Hippocampal formation (tissue), 2 donors: Measurements from ENCODE around the gene EEFSEC.
A peak's percentile ranks its signal among the peaks of the same experiment; 100 is the strongest.

Source experiments
- DNase-seq, 2 donors: peaks; one replicate each; lab custom pipeline; 2025; lab: John Stamatoyannopoulos, UW

EEFSEC gene

GRCh38 chr3:128217702-128218547, 64.6 kb downstream of the EEFSEC start:
- no peak for DNase-seq

DNA sequence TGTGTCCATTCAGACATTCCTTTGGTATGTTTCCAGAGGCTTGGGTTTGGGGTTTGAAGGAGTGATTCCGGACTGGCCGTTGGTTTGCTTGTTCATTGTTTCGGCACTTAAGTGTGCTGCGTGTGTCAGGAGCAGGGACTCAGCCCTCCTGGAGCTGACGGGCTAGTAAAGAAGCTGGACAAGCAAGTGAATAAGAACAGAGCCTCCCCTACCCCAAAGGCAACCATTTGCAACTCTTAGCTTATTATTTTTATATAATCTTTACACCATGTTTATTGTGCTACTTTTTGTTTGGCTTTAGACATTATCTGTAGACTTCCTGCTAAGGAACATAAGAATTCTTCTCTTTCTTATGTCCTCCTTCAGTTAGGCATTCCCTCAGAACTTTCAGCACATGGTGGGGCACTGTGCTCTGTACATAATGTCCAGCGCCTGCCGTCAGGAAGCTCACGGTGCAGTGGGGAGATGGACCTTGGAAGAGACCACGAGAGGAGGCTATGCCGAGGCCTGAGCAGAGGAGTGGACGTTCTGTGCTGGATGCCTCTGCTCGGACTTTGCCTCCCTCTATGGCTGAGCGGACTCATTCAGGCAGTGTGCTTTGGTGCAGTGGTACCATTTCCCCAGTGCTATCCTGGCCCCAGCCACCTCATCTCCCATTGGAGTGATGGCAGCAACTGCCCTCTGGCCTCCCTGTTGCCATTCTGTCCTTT, 65.4 kb downstream of the EEFSEC start:
- no peak for DNase-seq

DNA sequence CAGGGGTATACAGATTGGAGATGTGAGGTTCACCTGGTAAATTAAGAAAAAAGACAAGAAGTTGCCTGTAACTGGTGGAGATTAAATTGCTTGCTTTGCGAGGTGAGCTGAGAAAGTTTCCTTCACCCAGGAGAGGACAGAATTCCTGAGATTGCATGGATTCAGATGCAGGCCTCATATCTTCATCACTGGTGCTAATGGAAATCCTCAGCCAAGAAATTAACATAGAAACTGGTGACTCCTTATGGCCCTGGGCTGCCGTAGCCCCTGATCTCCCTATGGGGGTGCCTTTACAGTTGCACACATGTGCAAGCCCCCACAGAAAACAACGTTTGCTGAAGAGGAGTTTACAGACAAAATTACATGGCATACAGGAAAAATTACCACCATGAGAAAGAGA, 68.0 kb downstream of the EEFSEC start:
- no peak for DNase-seq

GRCh38 chr3:128222796-128223385, 69.6 kb downstream of the EEFSEC start:
- no peak for DNase-seq

GRCh38 chr3:128226186-128226725, 73.0 kb downstream of the EEFSEC start:
- no peak for DNase-seq

DNA sequence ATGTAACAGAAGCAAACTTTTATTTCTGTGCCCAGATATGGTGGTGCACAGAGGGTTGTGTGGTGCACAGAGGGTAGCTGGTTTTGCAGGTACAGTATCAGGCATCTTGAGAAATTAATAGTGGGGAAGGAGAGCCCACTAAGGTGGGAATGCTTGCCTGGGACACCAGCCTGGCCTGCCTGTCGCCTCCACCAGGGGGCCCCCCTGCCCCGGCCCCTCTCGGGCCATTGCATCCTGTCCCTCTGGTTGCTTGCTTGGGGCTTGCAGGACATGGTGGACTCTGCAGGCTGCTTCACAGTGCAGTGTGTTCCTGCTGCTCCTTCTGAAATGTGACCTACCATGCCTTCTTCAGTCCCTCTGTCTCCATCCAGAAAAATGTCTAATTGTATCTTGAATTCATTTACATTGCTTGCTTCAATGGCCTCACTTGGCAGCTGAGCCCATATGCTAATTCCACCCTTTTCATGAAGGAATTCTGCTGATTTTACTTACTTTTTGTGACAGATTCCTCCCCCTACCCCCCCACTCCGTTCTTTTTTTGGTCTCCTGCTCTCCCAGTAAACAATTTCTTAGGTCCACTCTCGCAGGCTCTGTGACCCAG, 73.6 kb downstream of the EEFSEC start:
- peak in 1 of 2 donors; percentile 13 for DNase-seq

- no peak for DNase-seq
Measured at GRCh38 chr3:128227507-128227906, 74.2 kb downstream of the EEFSEC start.

DNA sequence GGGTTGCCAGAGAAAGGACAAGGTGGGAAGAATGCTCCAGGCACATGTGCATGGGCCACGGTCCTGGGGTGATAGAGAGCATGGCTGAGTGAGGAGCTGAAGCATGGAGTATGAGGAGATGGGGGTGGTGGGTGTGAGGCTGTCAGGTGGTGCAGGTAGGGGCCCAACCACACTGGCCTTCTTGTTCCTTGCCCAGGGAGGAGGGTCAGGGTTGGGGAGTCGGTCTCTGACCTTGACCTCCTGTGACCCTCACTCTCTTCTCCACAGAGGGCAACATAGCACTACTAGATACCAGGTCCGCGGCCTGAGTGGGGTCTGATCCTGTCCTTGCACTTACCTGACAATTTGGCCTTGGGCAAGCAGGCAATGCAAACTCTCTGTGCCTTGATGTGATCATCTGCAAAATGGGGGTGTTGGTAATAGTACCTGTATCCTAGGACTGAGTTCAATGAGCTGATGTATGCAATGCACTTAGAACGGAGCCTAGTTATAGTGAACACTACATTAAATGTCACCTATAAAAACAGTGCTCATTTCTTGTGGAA, 75.2 kb downstream of the EEFSEC start:
- no peak for DNase-seq

- no peak for DNase-seq
Measured at GRCh38 chr3:128229106-128229857, 76.0 kb downstream of the EEFSEC start.

DNA sequence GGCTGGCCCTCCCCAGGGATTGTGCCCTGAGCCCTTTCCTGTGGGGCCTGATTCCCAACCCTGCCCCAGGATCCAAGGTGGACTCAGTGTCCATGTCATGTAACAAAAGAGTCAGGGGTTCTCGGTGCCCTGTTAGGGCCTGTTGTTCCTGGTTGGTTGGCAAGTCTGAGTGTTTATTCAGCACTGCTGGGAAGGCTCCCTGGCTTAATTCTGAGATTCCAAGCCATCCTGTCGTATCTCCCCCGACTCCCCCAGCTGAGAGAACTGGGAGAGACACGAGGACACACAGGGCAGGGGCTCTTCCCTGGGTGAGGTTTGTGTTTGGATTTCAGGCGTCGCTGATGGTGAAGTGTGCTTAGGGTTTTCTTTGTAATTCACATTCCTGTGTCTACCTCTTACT, 78.3 kb downstream of the EEFSEC start:
- DNase-seq, result no peak

DNA sequence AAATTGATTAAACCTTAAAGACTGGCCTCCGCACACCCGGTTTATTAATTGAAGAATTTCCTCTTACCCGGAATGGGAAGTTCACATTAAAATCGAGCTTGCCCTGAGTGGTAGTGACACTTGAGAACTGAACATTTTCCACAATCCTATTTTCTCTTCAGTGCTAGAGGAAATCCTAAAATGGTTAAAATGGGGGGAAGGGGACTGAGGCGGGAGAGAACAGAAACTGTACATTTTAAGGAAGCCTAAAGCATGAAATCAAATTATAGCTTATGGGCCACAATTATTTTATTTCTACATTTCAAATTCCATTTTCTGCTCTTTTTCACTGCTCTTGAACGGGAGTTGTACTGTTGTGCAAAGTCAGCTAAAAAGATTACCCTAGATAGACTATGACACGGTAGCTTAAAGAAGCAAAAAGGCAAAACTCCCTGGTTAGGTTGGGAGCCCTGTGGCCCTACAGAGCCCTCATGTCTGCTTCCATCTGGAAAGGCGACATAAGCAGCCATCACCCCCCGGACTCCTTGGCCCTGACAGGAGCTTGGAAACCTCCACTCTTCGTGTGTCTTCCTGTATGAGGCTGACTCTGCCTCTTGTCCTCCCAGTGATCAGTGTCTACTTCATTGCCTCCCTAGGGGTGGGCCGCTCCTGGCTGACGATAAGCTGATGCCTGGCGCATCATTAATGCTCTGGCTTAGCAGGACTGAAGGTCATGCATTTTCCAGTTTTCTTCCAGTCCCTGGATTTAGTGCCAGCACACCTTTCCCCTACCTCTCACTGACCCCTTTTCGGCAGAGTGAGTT, 79.3 kb downstream of the EEFSEC start:
- no peak for DNase-seq

- no peak for DNase-seq
Measured at GRCh38 chr3:128235207-128235926, 82.1 kb downstream of the EEFSEC start.

- no peak for DNase-seq
Measured at GRCh38 chr3:128236657-128237056, 83.4 kb downstream of the EEFSEC start.

- DNase-seq, result no peak
Measured at GRCh38 chr3:128237348-128238183, 84.3 kb downstream of the EEFSEC start.

DNA sequence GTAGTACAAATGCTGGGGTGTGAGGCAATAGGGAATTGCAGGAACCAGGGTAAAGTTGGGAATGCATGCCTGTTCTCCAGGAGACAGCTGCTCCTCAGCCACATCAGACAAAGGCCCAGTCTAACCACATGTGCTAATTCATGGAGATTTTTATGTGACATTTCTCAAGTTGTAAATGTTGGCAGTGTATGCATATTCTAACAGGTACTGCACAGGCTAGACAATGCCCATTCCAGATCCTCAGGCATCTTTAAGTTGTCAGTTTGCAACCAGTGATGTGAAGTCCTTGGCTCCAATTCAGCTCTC, 84.9 kb downstream of the EEFSEC start:
- no peak for DNase-seq

- no peak for DNase-seq
Measured at GRCh38 chr3:128239304-128239703, 86.0 kb downstream of the EEFSEC start.

DNA sequence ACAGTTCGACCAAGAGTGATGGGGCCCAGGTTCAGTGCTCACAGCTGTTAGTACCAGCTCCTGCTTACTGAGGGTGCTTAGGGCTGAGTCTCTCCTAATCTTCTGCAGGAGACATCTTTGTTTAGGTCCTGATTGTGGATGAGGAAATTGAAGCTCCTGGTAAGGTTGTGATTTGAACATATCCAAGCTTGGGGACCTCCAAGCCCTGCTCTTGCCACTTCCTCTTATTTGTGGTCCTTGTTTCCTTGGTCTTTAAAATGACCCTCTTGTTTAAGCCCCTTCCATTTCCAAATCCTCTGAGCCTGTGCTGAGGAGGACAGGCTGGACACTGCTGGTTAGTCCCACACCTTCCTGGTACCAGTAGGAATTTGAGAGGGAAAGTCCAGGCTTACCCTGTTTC, 87.0 kb downstream of the EEFSEC start:
- no peak for DNase-seq

DNA sequence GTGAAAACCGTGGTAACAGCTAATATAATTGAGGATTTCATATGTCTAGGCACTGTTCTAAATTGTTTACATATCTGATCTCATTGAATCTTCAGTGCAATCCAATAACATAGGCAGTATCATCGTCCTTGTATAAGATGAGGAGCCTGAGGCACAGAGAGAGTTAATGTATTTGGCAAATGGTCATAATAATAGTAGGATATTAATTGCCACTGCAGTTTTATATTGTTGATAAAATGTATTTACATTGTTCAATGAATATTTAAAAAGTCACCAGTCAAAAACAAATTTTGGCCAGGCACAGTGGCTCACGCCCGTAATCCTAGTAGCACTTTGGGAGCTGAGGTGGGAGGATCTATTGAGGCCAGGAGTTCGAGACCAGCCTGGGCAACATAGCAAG, 88.5 kb downstream of the EEFSEC start:
- no peak for DNase-seq
